ENCODE data around the gene LAMB4.
"Not testable (repeated sequence)": the region's sequence is repeated elsewhere in the genome, so short reads cannot be mapped to it uniquely, and the experiment has no call there.

Gene LAMB4

DNA sequence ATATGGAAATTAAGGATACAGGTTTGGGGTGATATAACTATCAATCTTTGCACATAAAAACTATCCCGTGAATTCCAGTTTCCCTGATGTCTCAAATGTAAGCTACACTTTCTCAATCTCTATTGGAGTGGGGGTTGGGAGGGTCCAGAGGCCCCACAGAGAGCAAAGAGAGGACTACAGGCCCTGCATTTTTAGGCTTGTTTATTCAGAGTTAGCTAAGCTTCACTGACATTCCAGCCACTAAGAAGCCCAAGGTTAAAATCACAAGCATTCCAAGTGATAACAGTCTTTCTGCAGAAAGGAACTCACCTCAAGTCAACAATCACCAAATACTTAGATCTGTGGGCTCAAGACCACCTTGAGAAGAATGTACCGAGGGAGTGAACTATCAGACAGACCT lies 95.6 kb downstream of the LAMB4 start:
- TF ChIP-seq CTCF (IDR thresholded peaks at IDR 0.05; ENCODE audit: insufficient read depth, low read depth, low read length, missing control alignments), result no peak
- no peak overlapping the region for H3K4me3 ChIP-seq (ENCODE audit: low read length)
- DNase-seq (ENCODE audit: low read depth), result no peak

- TF ChIP-seq CTCF (IDR thresholded peaks at IDR 0.05; ENCODE audit: insufficient read depth, low read depth, low read length, missing control alignments), result no peak
- peak; percentile 61 for DNase-seq (ENCODE audit: low read depth)
Observed at GRCh38 chr7:108033776-108034497, 96.2 kb downstream of the LAMB4 start.

GRCh38 chr7:108033309-108033708 lies 96.9 kb downstream of the LAMB4 start:
- not testable (repeated sequence) for DNase-seq (ENCODE audit: low read depth); H3K4me3 ChIP-seq (ENCODE audit: low read length)

More at GRCh38 chr7:108033776-108034497, 96.2 kb downstream of the LAMB4 start:
- H3K4me3 ChIP-seq (ENCODE audit: low read length), result no peak overlapping the region

DNA sequence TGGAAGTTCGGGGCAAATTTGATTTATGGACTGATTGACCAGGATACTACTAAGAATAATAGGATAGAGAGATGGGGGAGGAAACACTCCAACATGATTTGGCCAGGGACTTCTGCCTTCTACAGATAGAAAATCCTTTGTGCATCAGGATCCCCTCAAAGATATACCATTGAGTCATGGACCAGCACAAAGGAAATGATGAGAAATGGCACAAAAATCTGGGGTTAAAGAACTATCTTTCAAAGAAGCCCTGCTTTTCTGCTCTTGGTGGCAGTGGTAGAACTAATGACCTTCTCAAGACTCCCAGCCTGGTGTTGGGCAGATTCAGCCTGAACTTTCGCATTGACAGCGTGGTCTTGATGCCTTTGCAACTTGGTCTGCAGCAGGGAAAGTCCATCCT lies 99.6 kb downstream of the LAMB4 start:
- H3K4me3 ChIP-seq (ENCODE audit: low read length), result no peak overlapping the region
- peak; percentile 24 for DNase-seq (ENCODE audit: low read depth)
- TF ChIP-seq CTCF (IDR thresholded peaks at IDR 0.05; ENCODE audit: insufficient read depth, low read depth, low read length, missing control alignments), result no peak

DNA sequence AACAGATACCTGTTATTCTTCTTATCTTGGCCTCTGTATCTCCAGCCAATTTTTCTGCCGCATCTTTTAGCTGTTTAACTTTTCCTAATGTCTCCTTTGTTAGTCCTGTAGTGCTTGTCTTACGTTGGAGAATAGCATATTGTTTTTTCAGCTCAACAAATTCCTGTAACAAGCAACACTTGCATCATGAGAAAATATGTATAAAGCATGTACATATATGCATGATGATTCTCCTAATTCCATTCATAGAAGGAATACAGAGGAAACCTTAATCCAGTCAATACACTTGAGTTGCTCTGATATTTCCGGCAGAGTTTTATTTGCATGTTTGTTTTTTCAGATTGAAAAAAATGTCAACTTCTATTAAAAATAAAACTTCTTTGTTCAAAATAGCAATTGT lies 101.1 kb downstream of the LAMB4 start:
- H3K4me3 ChIP-seq (ENCODE audit: low read length), result no peak overlapping the region
- no peak for TF ChIP-seq CTCF (IDR thresholded peaks at IDR 0.05; ENCODE audit: insufficient read depth, low read depth, low read length, missing control alignments)
- no peak for DNase-seq (ENCODE audit: low read depth)

GRCh38 chr7:108028111-108028510 lies 102.0 kb downstream of the LAMB4 start:
- no peak for TF ChIP-seq CTCF (IDR thresholded peaks at IDR 0.05; ENCODE audit: insufficient read depth, low read depth, low read length, missing control alignments)
- no peak overlapping the region for H3K4me3 ChIP-seq (ENCODE audit: low read length)
- no peak for DNase-seq (ENCODE audit: low read depth)

DNA sequence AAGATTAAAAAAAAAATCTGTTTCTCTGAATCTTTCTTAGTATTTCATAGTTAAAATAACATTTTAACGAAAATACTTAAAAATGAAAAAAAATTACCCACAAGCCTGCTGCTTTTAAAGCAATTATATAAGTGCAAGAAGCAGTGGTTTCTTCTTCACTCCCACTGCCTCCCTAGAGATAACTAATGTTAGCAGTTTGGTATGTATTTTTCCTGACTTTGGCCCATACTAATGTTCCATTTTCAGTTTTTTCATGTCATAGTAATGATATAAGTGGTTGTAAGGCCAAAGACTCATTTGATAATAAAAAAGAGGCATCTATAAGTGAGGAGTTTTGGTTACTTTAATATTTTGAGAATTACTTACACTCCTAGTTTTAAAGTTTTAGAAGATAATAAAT lies 102.9 kb downstream of the LAMB4 start:
- H3K4me3 ChIP-seq (ENCODE audit: low read length), result no peak overlapping the region
- DNase-seq (ENCODE audit: low read depth), result no peak
- TF ChIP-seq CTCF (IDR thresholded peaks at IDR 0.05; ENCODE audit: insufficient read depth, low read depth, low read length, missing control alignments), result no peak

Measured in epithelial cell of esophagus (primary cell).